ENCODE measurements around the gene TMEM255B.

The TMEM255B gene

DNA sequence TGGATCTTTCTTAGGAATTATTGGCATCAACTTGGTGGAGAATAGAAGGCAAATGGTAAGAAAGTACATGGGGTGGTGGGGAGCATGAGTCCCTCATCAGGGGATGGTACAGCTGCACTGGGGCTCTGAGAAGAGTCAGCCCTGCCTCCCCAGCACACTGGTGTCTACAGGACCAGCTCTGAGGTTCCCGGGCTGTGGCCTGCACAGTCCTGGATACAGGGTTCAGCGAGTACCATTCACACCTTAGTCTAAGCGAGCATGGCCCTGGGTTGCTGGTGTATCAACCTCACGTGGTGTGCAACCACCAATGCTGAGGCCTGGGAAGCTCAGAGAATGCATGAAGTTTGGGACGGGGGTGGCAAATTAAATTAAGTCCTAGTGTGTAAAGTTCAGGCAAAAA is 10.1 kb downstream of the TMEM255B start:
- H3K4me3 ChIP-seq (ENCODE audit: low read depth, low read length): no peak overlapping the region
- DNase-seq (ENCODE audit: low read depth): no peak
- TF ChIP-seq, protein P1, sequence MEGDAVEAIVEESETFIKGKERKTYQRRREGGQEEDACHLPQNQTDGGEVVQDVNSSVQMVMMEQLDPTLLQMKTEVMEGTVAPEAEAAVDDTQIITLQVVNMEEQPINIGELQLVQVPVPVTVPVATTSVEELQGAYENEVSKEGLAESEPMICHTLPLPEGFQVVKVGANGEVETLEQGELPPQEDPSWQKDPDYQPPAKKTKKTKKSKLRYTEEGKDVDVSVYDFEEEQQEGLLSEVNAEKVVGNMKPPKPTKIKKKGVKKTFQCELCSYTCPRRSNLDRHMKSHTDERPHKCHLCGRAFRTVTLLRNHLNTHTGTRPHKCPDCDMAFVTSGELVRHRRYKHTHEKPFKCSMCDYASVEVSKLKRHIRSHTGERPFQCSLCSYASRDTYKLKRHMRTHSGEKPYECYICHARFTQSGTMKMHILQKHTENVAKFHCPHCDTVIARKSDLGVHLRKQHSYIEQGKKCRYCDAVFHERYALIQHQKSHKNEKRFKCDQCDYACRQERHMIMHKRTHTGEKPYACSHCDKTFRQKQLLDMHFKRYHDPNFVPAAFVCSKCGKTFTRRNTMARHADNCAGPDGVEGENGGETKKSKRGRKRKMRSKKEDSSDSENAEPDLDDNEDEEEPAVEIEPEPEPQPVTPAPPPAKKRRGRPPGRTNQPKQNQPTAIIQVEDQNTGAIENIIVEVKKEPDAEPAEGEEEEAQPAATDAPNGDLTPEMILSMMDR (IDR thresholded peaks at IDR 0.05; ENCODE audit: control insufficient read depth, extremely low read depth, insufficient read depth): no peak

DNA sequence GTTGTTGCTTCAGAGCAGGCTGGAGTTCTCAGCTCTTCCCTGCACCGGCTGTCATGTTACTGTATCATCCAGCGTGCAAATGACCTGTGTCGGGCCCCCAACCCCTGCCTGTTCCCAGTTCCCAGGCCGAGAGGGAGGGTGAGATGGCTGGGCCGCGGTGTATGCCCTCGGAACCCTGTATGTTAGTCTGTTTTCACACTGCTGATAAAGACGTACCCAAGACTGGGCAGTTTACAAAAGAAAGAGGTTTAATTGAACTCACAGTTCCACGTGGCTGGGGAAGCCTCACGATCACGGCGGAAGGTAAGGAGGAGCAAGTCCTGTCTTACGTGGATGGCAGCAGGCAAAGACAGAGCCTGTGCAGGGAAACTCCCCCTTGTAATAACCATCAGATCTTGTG is 10.9 kb downstream of the TMEM255B start:
- TF ChIP-seq, protein P1 (IDR thresholded peaks at IDR 0.05; ENCODE audit: control insufficient read depth, extremely low read depth, insufficient read depth): no peak
- DNase-seq (ENCODE audit: low read depth): no peak

DNA sequence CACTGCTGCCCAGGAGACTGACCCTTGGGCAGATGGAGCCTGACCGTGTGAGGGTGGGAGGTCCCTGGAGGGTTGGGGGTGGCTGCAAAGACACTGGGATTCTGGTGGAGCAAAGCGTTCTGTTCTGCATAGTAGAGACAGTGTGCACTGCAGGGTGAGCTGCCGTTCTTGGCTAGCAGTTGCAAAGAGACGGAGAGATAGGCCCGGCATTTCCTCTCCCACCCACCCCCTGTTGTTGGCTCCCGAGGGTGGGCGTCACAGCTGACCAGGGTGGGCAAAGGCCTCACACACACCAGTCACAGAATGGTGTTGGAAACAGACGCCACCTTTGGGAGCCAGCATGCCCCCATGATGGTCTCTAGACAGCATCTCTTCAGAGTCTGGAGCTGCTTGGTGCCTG is 11.4 kb downstream of the TMEM255B start:
- DNase-seq (ENCODE audit: low read depth): no peak
- TF ChIP-seq, protein P1 (IDR thresholded peaks at IDR 0.05; ENCODE audit: control insufficient read depth, extremely low read depth, insufficient read depth): no peak
- H3K4me3 ChIP-seq (ENCODE audit: low read depth, low read length): no peak overlapping the region

More for the DNA sequence above, 10.9 kb downstream of the TMEM255B start:
- no peak overlapping the region for H3K4me3 ChIP-seq (ENCODE audit: low read depth, low read length)

DNA sequence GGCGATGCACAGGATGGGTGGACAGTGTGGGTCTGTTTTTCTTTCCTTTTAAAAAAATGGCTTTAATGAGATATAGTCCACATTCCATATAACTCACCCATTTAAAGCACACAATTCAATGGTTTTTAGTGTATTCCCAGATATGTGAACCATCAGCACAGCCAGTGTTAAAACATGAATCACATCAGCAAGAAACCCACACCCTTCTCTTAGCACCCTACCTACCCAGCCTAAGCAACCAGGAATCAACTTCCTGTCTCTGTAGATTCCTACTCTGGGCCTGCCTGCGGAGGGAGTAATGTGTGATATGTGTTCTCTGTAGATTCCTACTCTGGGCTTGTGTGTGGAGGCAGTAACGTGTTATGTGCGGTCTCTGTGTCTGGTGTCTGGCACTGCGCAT is 11.9 kb downstream of the TMEM255B start:
- DNase-seq (ENCODE audit: low read depth): no peak
- TF ChIP-seq, protein P1 (IDR thresholded peaks at IDR 0.05; ENCODE audit: control insufficient read depth, extremely low read depth, insufficient read depth): no peak
- H3K4me3 ChIP-seq (ENCODE audit: low read depth, low read length): no peak overlapping the region

DNA sequence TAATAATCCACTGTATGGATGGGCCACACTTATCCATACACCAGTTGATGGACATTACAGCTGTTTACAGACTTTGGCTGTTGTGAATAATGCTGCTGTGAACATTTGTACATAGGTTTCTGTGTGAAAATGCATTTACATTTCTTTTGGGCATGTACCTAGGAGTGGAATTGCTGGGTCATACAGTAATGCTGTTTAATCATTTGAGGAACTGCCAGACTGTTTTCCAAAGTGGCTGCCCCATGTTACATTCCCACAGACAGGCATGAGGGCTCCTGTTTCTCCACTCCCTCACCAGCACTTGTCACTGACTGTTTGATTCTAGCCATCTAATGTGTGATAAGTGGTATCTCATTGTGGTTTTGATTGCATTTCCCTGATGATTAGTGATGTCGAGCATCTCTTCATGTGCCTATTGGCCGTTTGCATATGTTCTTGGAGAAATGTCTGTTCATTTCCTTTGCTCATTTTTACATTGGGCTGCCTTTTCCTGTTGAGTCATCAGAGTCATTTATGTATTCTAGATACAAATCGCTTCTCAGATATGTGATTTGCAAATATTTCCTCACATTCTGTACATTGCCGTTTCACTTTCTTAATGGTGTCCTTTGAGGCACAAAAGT is 12.8 kb downstream of the TMEM255B start:
- no peak overlapping the region for H3K4me3 ChIP-seq (ENCODE audit: low read depth, low read length)
- DNase-seq (ENCODE audit: low read depth): no peak
- TF ChIP-seq, protein P1 (IDR thresholded peaks at IDR 0.05; ENCODE audit: control insufficient read depth, extremely low read depth, insufficient read depth): no peak

DNA sequence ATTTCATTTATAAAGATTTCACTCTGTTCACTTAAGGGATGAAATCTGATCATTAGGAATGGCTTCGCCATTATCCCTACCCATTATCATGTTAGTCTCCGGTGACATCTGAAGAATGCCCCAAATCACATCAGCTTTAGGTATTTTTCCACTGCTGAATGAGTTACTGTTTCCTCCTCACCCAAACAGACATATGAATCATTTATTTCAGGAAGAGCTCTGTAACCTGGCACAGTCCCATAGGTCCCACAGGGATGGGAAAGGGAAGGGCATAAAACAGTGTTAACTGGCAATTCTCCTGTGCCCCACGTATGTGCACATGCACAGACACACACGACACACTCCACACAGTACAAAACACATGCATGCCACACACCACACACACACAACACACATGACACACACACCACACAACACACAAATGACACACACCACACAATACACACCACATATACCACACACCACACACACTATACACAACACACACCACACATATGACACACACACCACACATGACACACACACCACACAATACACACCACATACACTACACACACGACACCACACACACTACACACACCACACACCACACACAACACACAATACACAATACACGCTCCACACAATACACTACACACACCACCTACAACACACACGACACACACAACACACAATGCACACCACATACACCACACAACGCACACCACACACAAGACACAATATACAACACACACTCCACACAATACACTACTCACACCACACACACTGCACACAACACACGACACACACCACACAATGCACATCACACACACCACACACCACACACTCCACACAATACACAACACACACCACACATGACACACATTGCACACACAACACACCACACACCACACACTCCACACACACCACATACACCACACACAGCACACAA is 15.4 kb downstream of the TMEM255B start:
- H3K4me3 ChIP-seq (ENCODE audit: low read depth, low read length): no peak overlapping the region
- TF ChIP-seq, protein P1 (IDR thresholded peaks at IDR 0.05; ENCODE audit: control insufficient read depth, extremely low read depth, insufficient read depth): no peak
- no peak for DNase-seq (ENCODE audit: low read depth)

All from LNCaP clone FGC (cell line).